OCI-LY1 (cell line): ENCODE results near the gene ZNHIT2.
A peak's percentile ranks its signal among the peaks of the same experiment; 100 is the strongest.

ENCODE experiments used
- H2AFZ ChIP-seq: fragments of 200-600 bp; sonication (generic), shearing (Covaris generic); 2 replicates; pipeline ENCODE4 v1.6.0; 2014; ENCODE audit warnings: antibody characterized with exemption, mild to moderate bottlenecking, low read length
- H3F3A ChIP-seq: fragments of 200-600 bp; sonication (generic), shearing (Covaris generic); 2 replicates; pipeline ENCODE4 v1.6.0; 2014; ENCODE audit warnings: mild to moderate bottlenecking, antibody characterized with exemption, low read length, moderate library complexity; ENCODE audit not compliant: insufficient read depth
- H3K27ac ChIP-seq: fragments of 200-600 bp; sonication (generic); 2 replicates; pipeline ENCODE4 v1.5.1; 2014; ENCODE audit warnings: low read length, mixed run types, mild to moderate bottlenecking, low read depth; ENCODE audit not compliant: poor library complexity, severe bottlenecking
- H3K27me3 ChIP-seq: fragments of 200-600 bp; sonication (generic); 2 replicates; pipeline ENCODE4 v1.6.0; 2014; ENCODE audit warnings: antibody characterized with exemption, mild to moderate bottlenecking, low read length, moderate library complexity; ENCODE audit not compliant: insufficient read depth
- H3K36me3 ChIP-seq: fragments of 200-600 bp; sonication (generic); 2 replicates; pipeline ENCODE4 v1.6.1; 2014; ENCODE audit warnings: mild to moderate bottlenecking, antibody characterized with exemption, low read length, moderate library complexity, mixed read lengths; ENCODE audit not compliant: insufficient read depth
- H3K4me1 ChIP-seq: fragments of 200-600 bp; sonication (generic); 2 replicates; pipeline ENCODE4 v1.5.1; 2014; ENCODE audit warnings: mild to moderate bottlenecking, low read length, moderate library complexity; ENCODE audit not compliant: insufficient read depth, severe bottlenecking
- H3K4me2 ChIP-seq: fragments of 200-600 bp; sonication (generic), shearing (Covaris generic); 2 replicates; pipeline ENCODE4 v1.6.1; 2014; ENCODE audit warnings: low read length
- H3K4me3 ChIP-seq: fragments of 200-600 bp; sonication (generic); 2 replicates; pipeline ENCODE4 v1.5.1; 2014; ENCODE audit warnings: low read length, low read depth, mild to moderate bottlenecking, mixed read lengths; ENCODE audit not compliant: poor library complexity, severe bottlenecking
- H3K79me2 ChIP-seq: fragments of 200-600 bp; shearing (Covaris generic); 2 replicates; pipeline ENCODE4 v1.6.1; 2016; ENCODE audit warnings: mixed run types, low read length, mixed read lengths; ENCODE audit not compliant: insufficient read depth
- H3K9ac ChIP-seq: fragments of 200-600 bp; sonication (generic), shearing (Covaris generic); 2 replicates; pipeline ENCODE4 v1.6.1; 2014; ENCODE audit warnings: mild to moderate bottlenecking, low read length, mixed read lengths
- H3K9me2 ChIP-seq: fragments of 200-600 bp; sonication (generic), shearing (Covaris generic); 2 replicates; pipeline ENCODE4 v1.6.1; 2014; ENCODE audit warnings: low read depth, mild to moderate bottlenecking, low read length, mixed read lengths
- H3K9me3 ChIP-seq: fragments of 200-600 bp; shearing (Covaris generic); 2 replicates; pipeline ENCODE4 v1.6.1; 2014; ENCODE audit warnings: low read length, mixed read lengths
- H4K20me1 ChIP-seq: fragments of 200-600 bp; sonication (generic), shearing (Covaris generic); 2 replicates; pipeline ENCODE4 v1.6.0; 2016; ENCODE audit warnings: mild to moderate bottlenecking, low read length; ENCODE audit not compliant: insufficient read depth
- CTCF ChIP-seq: fragments of 200-600 bp; sonication (generic), shearing (Covaris generic); IDR thresholded peaks from 2 replicates; pipeline ENCODE4 v1.5.1; 2017; ENCODE audit warnings: mild to moderate bottlenecking, antibody characterized with exemption, low read length, moderate library complexity, mixed read lengths
- EZH2 ChIP-seq: fragments of 200-600 bp; sonication (generic), shearing (Covaris generic); IDR thresholded peaks from 2 replicates; pipeline ENCODE4 v1.8.0; 2017; ENCODE audit warnings: borderline replicate concordance, mixed run types, mild to moderate bottlenecking, antibody characterized with exemption, low read length, moderate library complexity, mixed read lengths

Gene ZNHIT2

DNA sequence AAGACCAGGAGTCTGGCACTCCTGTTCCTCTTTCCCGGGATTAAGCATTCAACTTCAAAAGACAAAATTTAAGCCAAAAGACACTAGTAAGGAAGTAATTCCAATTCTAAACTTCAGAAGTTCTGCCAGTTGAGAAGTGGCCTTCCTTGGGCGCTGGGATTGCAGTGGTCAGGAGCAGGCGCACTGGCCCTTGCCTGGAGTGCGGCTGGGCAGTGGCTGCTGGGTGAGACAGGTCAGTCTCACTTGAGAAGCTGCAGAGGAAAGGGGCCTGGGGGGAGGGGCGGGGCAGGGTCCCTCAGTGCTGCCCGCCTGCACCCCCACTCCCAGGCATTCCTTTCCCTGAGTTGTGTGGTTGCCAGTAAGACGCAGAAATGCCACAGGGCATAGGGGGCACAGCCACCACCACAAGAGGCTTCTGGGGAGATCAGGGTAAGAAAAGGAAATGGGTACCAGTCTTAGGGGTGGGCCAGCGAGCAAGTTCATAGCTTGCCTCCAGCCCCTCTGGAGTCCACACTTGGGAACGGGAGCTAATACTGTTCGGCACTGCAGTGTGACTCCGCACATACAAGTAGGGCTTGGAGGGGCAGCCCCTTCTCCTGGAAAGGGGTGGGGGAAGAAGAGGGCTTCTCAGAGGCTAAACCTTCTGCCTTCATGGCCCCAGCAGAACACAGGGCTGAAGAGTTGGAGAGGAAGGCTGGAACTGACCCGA, 10.1 kb upstream of the ZNHIT2 start:
- Histone ChIP-seq H3F3A (peaks cover 23% of the 10 kb centered on the region; the same call in 1 of the 2 replicates), H3K4me1 (peaks cover 41% of the 10 kb centered on the region), H3K4me3 (no peak overlapping the region), H3K36me3 (peaks cover 87% of the 10 kb centered on the region), H3K79me2 (peaks cover 6% of the 10 kb centered on the region), H3K9me2 (no peaks in the 10 kb centered on the region), H3K27ac (peak overlapping the region; percentile 99), H3K9ac (no peak overlapping the region), H4K20me1 (no peaks in the 10 kb centered on the region), H3K4me2 (no peak overlapping the region), H3K9me3 (no peaks in the 10 kb centered on the region), H3K27me3 (no peaks in the 10 kb centered on the region), H2AFZ (no peak overlapping the region)
- TF ChIP-seq CTCF (no peak), EZH2 (no peak)

DNA sequence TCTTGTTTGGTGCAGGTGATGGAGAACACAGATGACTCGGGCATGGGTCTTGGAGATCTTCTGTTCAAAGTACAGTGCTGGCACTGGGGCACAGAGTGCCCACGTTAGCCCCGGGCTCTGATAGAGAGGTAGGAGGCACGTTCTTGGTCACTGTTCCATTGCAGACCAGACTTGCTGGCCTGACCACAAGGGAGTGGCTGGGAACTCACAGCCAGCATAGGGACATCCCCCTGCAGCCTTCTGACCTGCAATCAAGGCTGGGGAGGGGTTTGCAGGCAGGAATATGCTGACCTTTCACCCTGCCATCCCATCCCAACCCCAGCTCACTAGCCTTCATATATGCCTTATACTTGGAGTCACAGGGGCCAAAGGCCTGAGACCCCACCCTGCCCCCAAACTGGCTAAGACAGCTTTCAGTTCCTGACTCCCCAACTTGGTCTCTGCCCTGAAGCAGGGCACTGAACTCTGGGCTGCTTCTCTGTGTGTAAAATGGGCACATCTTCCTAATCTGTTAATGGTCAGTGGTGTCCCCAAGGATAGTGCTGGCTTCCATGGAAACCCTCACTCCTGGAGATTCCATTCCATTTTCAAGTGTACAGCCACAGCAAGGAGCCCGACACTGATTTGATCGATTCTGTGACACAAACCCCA, 9.2 kb upstream of the ZNHIT2 start:
- Histone ChIP-seq H3K9me2 (no peaks in the 10 kb centered on the region), H3K4me3 (no peak overlapping the region), H3F3A (peaks cover 23% of the 10 kb centered on the region; the same call in 1 of the 2 replicates), H3K36me3 (peaks cover 81% of the 10 kb centered on the region), H2AFZ (no peak overlapping the region), H3K4me2 (no peak overlapping the region), H3K79me2 (peaks cover 7% of the 10 kb centered on the region), H3K27ac (peak overlapping the region; percentile 43), H3K27me3 (no peaks in the 10 kb centered on the region), H3K9me3 (no peaks in the 10 kb centered on the region), H3K9ac (no peak overlapping the region), H4K20me1 (no peaks in the 10 kb centered on the region), H3K4me1 (peaks cover 33% of the 10 kb centered on the region)
- TF ChIP-seq CTCF (no peak), EZH2 (no peak)

DNA sequence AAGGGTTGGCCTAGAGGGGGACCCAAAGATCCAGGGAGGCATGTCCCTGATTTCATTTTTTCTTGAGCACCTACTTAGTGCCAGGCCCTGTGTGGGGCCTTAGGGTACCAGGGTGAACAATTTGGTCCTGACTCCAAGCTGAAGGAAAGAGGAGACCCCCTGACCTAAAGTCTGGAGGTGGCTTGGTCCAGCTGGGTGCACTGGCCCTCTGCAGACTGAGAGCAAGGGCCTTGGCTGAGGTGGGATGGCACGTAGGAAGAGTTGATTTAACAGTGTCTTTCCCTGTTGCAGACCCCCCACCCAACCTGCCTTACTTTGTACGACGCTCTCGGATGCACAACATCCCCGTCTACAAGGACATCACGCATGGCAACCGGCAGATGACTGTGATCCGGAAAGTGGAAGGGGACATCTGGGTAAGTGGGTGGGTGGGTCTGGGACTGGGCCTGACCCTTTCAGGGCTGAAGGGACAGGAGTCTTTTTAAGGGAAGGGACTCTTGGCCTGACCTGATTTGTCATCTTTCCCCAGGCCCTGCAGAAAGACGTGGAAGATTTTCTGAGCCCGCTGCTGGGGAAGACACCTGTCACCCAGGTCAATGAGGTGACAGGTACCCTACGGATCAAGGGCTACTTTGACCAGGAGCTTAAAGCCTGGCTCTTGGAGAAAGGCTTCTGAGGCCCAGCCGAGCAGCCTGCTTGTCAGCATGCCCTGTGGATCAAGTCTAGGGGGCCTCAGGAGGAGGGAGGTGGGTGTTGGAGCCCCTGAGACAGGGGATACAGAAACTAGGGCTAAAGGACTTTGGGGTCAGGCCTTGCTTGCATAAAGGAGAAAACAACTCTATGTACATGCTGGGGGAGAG, 7.9 kb upstream of the ZNHIT2 start:
- Histone ChIP-seq H3K9ac (no peak overlapping the region), H3K4me1 (peaks cover 29% of the 10 kb centered on the region), H3K4me3 (no peak overlapping the region), H3K36me3 (peaks cover 81% of the 10 kb centered on the region), H2AFZ (no peak overlapping the region), H3F3A (peaks cover 23% of the 10 kb centered on the region; the same call in 1 of the 2 replicates), H3K9me2 (no peaks in the 10 kb centered on the region), H3K9me3 (no peaks in the 10 kb centered on the region), H3K79me2 (peaks cover 19% of the 10 kb centered on the region), H3K27me3 (no peaks in the 10 kb centered on the region), H3K27ac (no peak overlapping the region), H4K20me1 (no peaks in the 10 kb centered on the region), H3K4me2 (no peak overlapping the region)
- no peak for TF ChIP-seq EZH2
- no peak for TF ChIP-seq CTCF
